Measurements from ENCODE around the gene ANXA3. TPM values are rescaled to one million over a fixed set of nuclear protein-coding genes. Genes with fewer than 3 reads are reported as not detected.

Gene ANXA3
- total and polyA plus RNA-seq, 2 donors (not counting 1 experiment from before 2014, with no cell fraction given), result not detected

- peak overlapping the region; percentile 86 for H3K27ac Mint-ChIP-seq
- no peaks in the 10 kb centered on the region for H3K27me3 Mint-ChIP-seq
- Histone ChIP-seq H3K36me3 (replicated peaks in 1 of 2; ENCODE audit: control extremely low read depth in 1 of 2, control insufficient read depth in 1 of 2, extremely low read depth in 1 of 2, insufficient read depth in 2 of 2, low read length in 1 of 2) (no peaks in the 10 kb centered on the region), H2AFZ (ENCODE audit: insufficient read depth, low read depth, low read length, poor library complexity, severe bottlenecking) (peak overlapping the region; percentile 7), H3K9me3 (ENCODE audit: control extremely low read depth in 1 of 3, control insufficient read depth in 2 of 3, insufficient read depth in 1 of 3, low read length in 2 of 3) (no peaks in the 10 kb centered on the region), H3K27ac (ENCODE audit: low read length in 2 of 2) (peak overlapping the region; percentile 11 to 81), H3K27me3 (replicated peaks in 1 of 4; ENCODE audit: control extremely low read depth in 1 of 4, control insufficient read depth in 3 of 4, insufficient read depth in 4 of 4, low read length in 3 of 4) (no peaks in the 10 kb centered on the region), H3K4me2 (replicated peaks; ENCODE audit: low read depth, low read length, poor library complexity, severe bottlenecking) (peak overlapping the region; percentile 51), H4K20me1 (ENCODE audit: control insufficient read depth, insufficient read depth, low read length, poor library complexity, severe bottlenecking) (no peaks in the 10 kb centered on the region), H3K9ac (ENCODE audit: low read length) (peak overlapping the region; percentile 25), H3K79me2 (ENCODE audit: control insufficient read depth, insufficient read depth, low read length) (no peaks in the 10 kb centered on the region), H3K4me3 (ENCODE audit: control extremely low read depth in 1 of 5, extremely low read depth in 1 of 5, insufficient read depth in 1 of 5, low read depth in 2 of 5, low read length in 4 of 5) (peak overlapping the region in 1 of 5 experiments; percentile 36), H3K4me1 (ENCODE audit: control insufficient read depth in 2 of 2, insufficient read depth in 2 of 2, low read length in 2 of 2) (peaks cover 55% of the 10 kb centered on the region in 2 donors)
- H3K9me3 Mint-ChIP-seq (ENCODE audit: insufficient read depth), result no peaks in the 10 kb centered on the region
- intact Hi-C loops (cut with micrococcal nuclease), result loop anchor here (1.0 to 5.0 kb wide), 5 partner anchors 32 to 252 kb away; partner anchors contain the start of gene BMP2K
- DNase-seq (peak; percentile 72), ATAC-seq (ENCODE audit: low read depth) (peak; percentile 40)
- ChIA-PET POLR2A (interaction anchor here (1.9 to 2.3 kb wide), 2 partner anchors 49 to 164 kb away, joined by 6 to 11 read pairs; partner anchors contain the start of gene BMP2K), CTCF (interaction anchor here (0.8 to 9.4 kb wide), 34 partner anchors 8 to 326 kb away, joined by 3 to 164 read pairs (median 6); partner anchors contain the start of genes BMP2K and PAQR3)
- WGBS (ENCODE audit: insufficient coverage), result no CpG with 5 or more reads among the region's 3 CpGs
- no peak for TF ChIP-seq EZH2 (IDR thresholded peaks at IDR 0.05; ENCODE audit: borderline replicate concordance, insufficient read depth, low read depth, low read length, poor library complexity, severe bottlenecking)
- TF ChIP-seq CTCF (IDR thresholded peaks at IDR 0.05), result peak; percentile 77
- peaks cover 60% of the 10 kb centered on the region for H3K4me1 Mint-ChIP-seq
- H3K4me3 Mint-ChIP-seq, result peak overlapping the region; percentile 49
These were observed 61.0 kb downstream of the ANXA3 start for GRCh38 chr4:78612398-78613178.

Measured in B cell (primary cell).